Liver (tissue), 9 donors: ENCODE data around the gene GAST. TPM values are rescaled to one million over a fixed set of nuclear protein-coding genes. Genes with fewer than 3 reads are reported as not detected.

Source experiments
- DNase-seq: peaks from one replicate; pipeline ENCODE4 v3.0.0-alpha.2; 2017; ENCODE audit warnings: low spot score
- H3K27ac ChIP-seq, 2 donors: one replicate each; pipeline ENCODE4 v1.7.0; 2013; ENCODE audit warnings: inconsistent platforms in 2 of 2, low read length in 2 of 2, control low read depth in 1 of 2, low read depth in 1 of 2, mild to moderate bottlenecking in 1 of 2
- H3K27me3 ChIP-seq, 4 donors: one replicate each; pipeline versions ENCODE4 v1.6.1 to v1.7.0; 2013; ENCODE audit warnings: low read length in 3 of 4, inconsistent platforms in 1 of 4, mild to moderate bottlenecking in 1 of 4, moderate library complexity in 1 of 4; ENCODE audit not compliant: control insufficient read depth in 4 of 4, insufficient read depth in 4 of 4
- H3K36me3 ChIP-seq, 4 donors: one replicate each; pipeline versions ENCODE4 v1.6.1 to v1.7.0; 2013; ENCODE audit warnings: low read length in 3 of 4, mild to moderate bottlenecking in 3 of 4, low read depth in 1 of 4, moderate library complexity in 1 of 4; ENCODE audit not compliant: control insufficient read depth in 4 of 4, insufficient read depth in 3 of 4
- H3K4me1 ChIP-seq, 4 donors: one replicate each; pipeline versions ENCODE4 v1.6.1 to v1.7.0; 2013; ENCODE audit warnings: low read length in 3 of 4, mild to moderate bottlenecking in 3 of 4, moderate library complexity in 1 of 4; ENCODE audit not compliant: control insufficient read depth in 4 of 4, insufficient read depth in 4 of 4
- H3K4me3 ChIP-seq, 3 donors: one replicate each; pipeline versions ENCODE4 v1.6.1 to v1.7.0; 2013; ENCODE audit warnings: low read length in 3 of 3, control low read depth in 1 of 3, low read depth in 1 of 3, mild to moderate bottlenecking in 1 of 3
- H3K9ac ChIP-seq, 2 donors: one replicate each; pipeline ENCODE4 v1.7.0; 2013; ENCODE audit warnings: low read length in 2 of 2, mild to moderate bottlenecking in 2 of 2, moderate library complexity in 2 of 2, control low read depth in 1 of 2, low read depth in 1 of 2
- H3K9me3 ChIP-seq, 4 donors: one replicate each; pipeline versions ENCODE4 v1.6.1 to v1.7.0; 2013; ENCODE audit warnings: low read length in 3 of 4; ENCODE audit not compliant: control insufficient read depth in 4 of 4
- ATF3 ChIP-seq: IDR thresholded peaks from 2 replicates; pipeline ENCODE4 v1.6.1; 2016; ENCODE audit warnings: antibody characterized with exemption
- CTCF ChIP-seq: fragments of 150-350 bp; IDR thresholded peaks from 2 replicates; pipeline ENCODE4 v1.5.1; 2017; ENCODE audit warnings: improper control_type of control experiment, low read depth, low read length; ENCODE audit not compliant: missing input control
- FOXA1 ChIP-seq: IDR thresholded peaks from 2 replicates; pipeline ENCODE4 v1.6.1; 2016; ENCODE audit warnings: antibody characterized with exemption
- FOXA2 ChIP-seq: IDR thresholded peaks from 2 replicates; pipeline ENCODE4 v1.6.1; 2016; ENCODE audit warnings: antibody characterized with exemption
- GABPA ChIP-seq, 2 donors: IDR thresholded peaks in 1 of 2; conservative IDR thresholded peaks in 1 of 2; 2 replicates each; pipeline ENCODE4 v1.6.1; 2016; ENCODE audit warnings: antibody characterized with exemption in 2 of 2, mild to moderate bottlenecking in 1 of 2, moderate library complexity in 1 of 2
- HNF4A ChIP-seq, 2 donors: conservative IDR thresholded peaks; 2 replicates each; pipeline ENCODE4 v1.6.1; 2016; ENCODE audit warnings: antibody characterized with exemption in 2 of 2, mild to moderate bottlenecking in 2 of 2
- HNF4G ChIP-seq: IDR thresholded peaks from 2 replicates; pipeline ENCODE4 v1.6.1; 2016; ENCODE audit warnings: antibody characterized with exemption
- MAX ChIP-seq: IDR thresholded peaks from 2 replicates; pipeline ENCODE4 v1.6.1; 2016; ENCODE audit warnings: antibody characterized with exemption
- NR2F2 ChIP-seq: IDR thresholded peaks from 2 replicates; pipeline ENCODE4 v1.6.1; 2016; ENCODE audit warnings: antibody characterized with exemption
- RAD21 ChIP-seq, 2 donors: IDR thresholded peaks; 2 replicates each; pipeline ENCODE4 v1.6.1; 2016; ENCODE audit warnings: antibody characterized with exemption in 2 of 2, mild to moderate bottlenecking in 2 of 2
- REST ChIP-seq: IDR thresholded peaks from 2 replicates; pipeline ENCODE4 v1.6.1; 2016; ENCODE audit warnings: antibody characterized with exemption, mild to moderate bottlenecking
- RXRA ChIP-seq, 2 donors: IDR thresholded peaks; 2 replicates each; pipeline ENCODE4 v1.6.1; 2017 to 2018; ENCODE audit warnings: antibody characterized with exemption in 2 of 2, mild to moderate bottlenecking in 1 of 2
- SP1 ChIP-seq: IDR thresholded peaks from 2 replicates; pipeline ENCODE4 v1.6.1; 2018; ENCODE audit warnings: antibody characterized with exemption, mild to moderate bottlenecking
- TAF1 ChIP-seq: conservative IDR thresholded peaks from 2 replicates; pipeline ENCODE4 v1.6.1; 2016; ENCODE audit warnings: antibody characterized with exemption, mild to moderate bottlenecking
- YY1 ChIP-seq: IDR thresholded peaks from 2 replicates; pipeline ENCODE4 v1.6.1; 2016; ENCODE audit warnings: antibody characterized with exemption, mild to moderate bottlenecking
- ZBTB33 ChIP-seq: IDR thresholded peaks from 2 replicates; pipeline ENCODE4 v1.6.1; 2016; ENCODE audit warnings: antibody characterized with exemption
- WGBS: extraction: QIAGEN DNeasy Blood & Tissue Kit; methylation state at CpG from one replicate; pipeline ENCODE4 v1.1.7; 2013; 5-methylcytosine and 5-hydroxymethylcytosine counted together
- polyA plus RNA-seq, 2 donors: library from polyadenylated mRNA; stranded (reverse) in 1 of 2; unstranded in 1 of 2; fragments of 200-250 nt in 1 of 2; fragments of >200 nt in 1 of 2; fragmentation: Nextera tagmentation in 1 of 2; extraction: Ambion mirVana in 1 of 2; gene quantifications; one replicate each; pipeline versions ENCODE4 v1.2.1 to v1.2.3, GENCODE V29; 2013 to 2015
- total RNA-seq, 2 donors: library from RNA; depleted of rRNA; stranded (reverse); fragments of >200 nt; gene quantifications; one replicate each; pipeline ENCODE4 v1.2.3, GENCODE V29; 2014
- donor health status: healthy.
- donor health status: healthy.
- donor health status: healthy.
- donor health status: healthy.
- donor health status: healthy.

GAST gene
- total and polyA plus RNA-seq, 4 donors: not detected

- no peak overlapping the region for H3K9ac ChIP-seq
- peaks cover 9 to 37% (median 33%) of the 10 kb centered on the region in 4 donors for H3K36me3 ChIP-seq
- no peaks in the 10 kb centered on the region for H3K27me3 ChIP-seq
- H3K4me1 ChIP-seq: peaks cover 5 to 38% (median 22%) of the 10 kb centered on the region in 4 donors
- no peak for DNase-seq
- peak overlapping the region; percentile 2 to 82 for H3K27ac ChIP-seq
- WGBS: 63% methylated on average over 7 of the region's 7 CpGs
- no peak overlapping the region for H3K4me3 ChIP-seq
- no peaks in the 10 kb centered on the region for H3K9me3 ChIP-seq
- TF ChIP-seq TAF1 (no peak), MAX (no peak), FOXA2 (no peak), HNF4A (conservative IDR thresholded peaks at IDR 0.05) (no peak), RXRA (IDR thresholded peaks at IDR 0.05) (no peak), SP1 (no peak), ATF3 (no peak), RAD21 (IDR thresholded peaks at IDR 0.05) (no peak), GABPA (IDR thresholded peaks at IDR 0.05 in 1 of 2, conservative IDR thresholded peaks at IDR 0.05 in 1 of 2) (no peak), NR2F2 (no peak), FOXA1 (no peak), HNF4G (no peak), ZBTB33 (no peak), YY1 (no peak), REST (no peak)
Observed at GRCh38 chr17:41695134-41695661, 16.9 kb upstream of the GAST start.

GRCh38 chr17:41695954-41696757 is 16.0 kb upstream of the GAST start:
- Histone ChIP-seq H3K4me1 (peaks cover 5 to 28% (median 15%) of the 10 kb centered on the region in 4 donors), H3K9ac (peak overlapping the region in 1 of 2 donors; percentile 40), H3K36me3 (peaks cover 9 to 28% (median 24%) of the 10 kb centered on the region in 4 donors), H3K27me3 (no peaks in the 10 kb centered on the region), H3K4me3 (no peak overlapping the region), H3K9me3 (no peaks in the 10 kb centered on the region), H3K27ac (peak overlapping the region; percentile 82 to 93)
- WGBS: 50% methylated on average over 11 of the region's 11 CpGs
- TF ChIP-seq CTCF (peak; percentile 77), SP1 (no peak), RAD21 (IDR thresholded peaks at IDR 0.05) (peak; percentile 58 to 70), HNF4G (no peak), RXRA (IDR thresholded peaks at IDR 0.05) (peak; percentile 30 to 44)
- peak; percentile 69 for DNase-seq
